ENCODE measurements around the gene FRMD4B. TPM values are rescaled to one million over a fixed set of nuclear protein-coding genes. Genes with fewer than 3 reads are reported as not detected.

Gene FRMD4B
- total RNA-seq, 6 experiments from 2014 or later, result 0.03 to 0.12 (median 0.07) TPM; not detected in 1

GRCh38 chr3:69161587-69162307, 224.1 kb downstream of the FRMD4B start:
- DNase-seq, result peak; percentile 42
- TF ChIP-seq CTCF (IDR thresholded peaks at IDR 0.05), result peak; percentile 96
- no peaks in the 10 kb centered on the region for H3K36me3 Mint-ChIP-seq (ENCODE audit: low read depth)
- H3K9me3 Mint-ChIP-seq, result no peaks in the 10 kb centered on the region
- H3K4me3 Mint-ChIP-seq, result no peak overlapping the region
- H3K27me3 Mint-ChIP-seq (ENCODE audit: insufficient read depth), result peaks cover 9% of the 10 kb centered on the region
- H3K4me1 Mint-ChIP-seq (ENCODE audit: low read depth), result no peaks in the 10 kb centered on the region
- no peak overlapping the region for H3K27ac Mint-ChIP-seq

DNA sequence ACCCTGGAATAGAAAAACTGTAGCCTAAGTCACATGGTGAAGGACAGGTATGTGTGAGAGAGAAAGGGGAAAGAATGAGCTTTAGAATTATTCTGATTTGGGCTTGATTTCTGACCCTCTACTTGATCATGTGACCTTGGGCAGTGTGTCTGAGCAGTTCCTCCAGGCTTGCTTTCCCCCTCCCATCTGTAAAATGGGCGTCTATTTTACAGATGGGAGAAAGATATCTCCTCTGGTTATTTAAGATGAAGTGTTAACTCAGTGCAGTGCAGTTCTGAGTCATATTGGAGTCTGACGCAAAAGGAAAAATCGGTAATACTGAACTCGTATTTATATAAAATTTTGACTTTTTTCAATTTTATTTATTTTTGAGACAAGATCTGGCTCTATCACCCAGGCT, 225.4 kb downstream of the FRMD4B start:
- TF ChIP-seq CTCF (IDR thresholded peaks at IDR 0.05), result no peak
- Mint-ChIP-seq H3K27me3 (ENCODE audit: insufficient read depth) (peaks cover 8% of the 10 kb centered on the region), H3K27ac (no peak overlapping the region), H3K4me3 (no peak overlapping the region), H3K36me3 (ENCODE audit: low read depth) (no peaks in the 10 kb centered on the region), H3K9me3 (no peaks in the 10 kb centered on the region), H3K4me1 (ENCODE audit: low read depth) (no peaks in the 10 kb centered on the region)
- no peak for DNase-seq

- H3K27me3 Mint-ChIP-seq (ENCODE audit: insufficient read depth), result peaks cover 10% of the 10 kb centered on the region
- TF ChIP-seq CTCF (IDR thresholded peaks at IDR 0.05), result no peak
- H3K4me3 Mint-ChIP-seq, result no peak overlapping the region
- no peak for DNase-seq
- H3K9me3 Mint-ChIP-seq, result no peaks in the 10 kb centered on the region
- no peaks in the 10 kb centered on the region for H3K4me1 Mint-ChIP-seq (ENCODE audit: low read depth)
- H3K36me3 Mint-ChIP-seq (ENCODE audit: low read depth), result no peaks in the 10 kb centered on the region
- no peak overlapping the region for H3K27ac Mint-ChIP-seq
These were observed 225.8 kb downstream of the FRMD4B start for GRCh38 chr3:69160107-69160506.

GRCh38 chr3:69149586-69149985, 236.3 kb downstream of the FRMD4B start:
- Mint-ChIP-seq H3K4me1 (ENCODE audit: low read depth) (no peaks in the 10 kb centered on the region), H3K4me3 (no peak overlapping the region), H3K9me3 (no peaks in the 10 kb centered on the region), H3K27me3 (ENCODE audit: insufficient read depth) (peaks cover 8% of the 10 kb centered on the region), H3K27ac (no peak overlapping the region), H3K36me3 (ENCODE audit: low read depth) (no peaks in the 10 kb centered on the region)
- no peak for DNase-seq
- TF ChIP-seq CTCF (IDR thresholded peaks at IDR 0.05), result no peak

DNA sequence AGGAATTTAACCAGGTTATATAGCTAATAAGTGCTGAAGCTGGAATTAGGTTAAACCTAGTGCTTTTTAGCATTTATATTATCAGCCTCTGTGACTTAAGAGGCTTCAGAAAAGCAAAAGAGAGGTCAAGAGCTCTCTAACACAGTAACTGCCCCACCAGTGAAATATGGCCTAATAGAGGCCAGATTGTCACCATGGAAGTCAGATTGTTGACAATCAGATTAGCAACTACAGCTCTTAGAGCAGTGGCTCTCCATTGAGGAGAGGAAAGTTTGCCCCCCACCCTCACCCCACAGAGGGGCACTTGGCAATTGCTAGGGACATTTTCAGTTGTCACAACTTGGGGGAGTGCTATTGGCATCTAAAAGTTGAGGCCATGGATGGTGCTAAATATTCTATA, 240.2 kb downstream of the FRMD4B start:
- Mint-ChIP-seq H3K27me3 (ENCODE audit: insufficient read depth) (peaks cover 8% of the 10 kb centered on the region), H3K36me3 (ENCODE audit: low read depth) (no peaks in the 10 kb centered on the region), H3K9me3 (no peaks in the 10 kb centered on the region), H3K4me1 (ENCODE audit: low read depth) (no peaks in the 10 kb centered on the region; the same call in 1 of the 2 replicates), H3K4me3 (no peak overlapping the region), H3K27ac (no peak overlapping the region)
- no peak for TF ChIP-seq CTCF (IDR thresholded peaks at IDR 0.05)
- DNase-seq, result no peak
